ENCODE results near the gene PTPRN2. TPM values are rescaled to one million over a fixed set of nuclear protein-coding genes. Genes with fewer than 3 reads are reported as not detected.

Gene PTPRN2
- polyA plus RNA-seq, 3 donors from 2014 or later, result 1.9 to 3.7 (median 2.2) TPM

DNA sequence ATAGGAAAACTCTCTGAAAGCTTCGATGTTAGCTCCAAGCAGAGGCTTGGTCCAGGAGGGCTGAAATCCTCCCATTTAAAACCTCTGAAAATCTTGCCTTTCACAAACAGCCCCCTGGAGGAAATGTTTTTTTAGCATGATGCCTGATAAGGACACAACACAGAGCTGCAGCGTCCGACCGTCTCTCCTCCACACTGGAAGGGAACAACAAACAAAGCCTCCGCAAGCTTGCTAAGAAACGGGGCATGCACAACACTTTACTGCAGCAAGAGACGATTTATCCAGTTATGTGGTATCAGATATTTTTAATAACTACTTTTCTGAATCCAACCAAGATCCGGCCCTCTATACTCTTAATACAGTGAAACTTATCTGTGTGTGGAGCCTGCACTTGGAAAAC lies 182.3 kb downstream of the PTPRN2 start:
- Mint-ChIP-seq H3K4me1 (no peaks in the 10 kb centered on the region), H3K4me3 (no peak overlapping the region), H3K27me3 (ENCODE audit: low read depth in 3 of 3) (peaks cover 0 to under 1% (median 0%) of the 10 kb centered on the region in 3 donors), H3K27ac (no peak overlapping the region), H3K36me3 (no peaks in the 10 kb centered on the region), H3K9me3 (peaks cover 0 to 2% (median 0%) of the 10 kb centered on the region in 6 donors)
- no peak for DNase-seq

DNA sequence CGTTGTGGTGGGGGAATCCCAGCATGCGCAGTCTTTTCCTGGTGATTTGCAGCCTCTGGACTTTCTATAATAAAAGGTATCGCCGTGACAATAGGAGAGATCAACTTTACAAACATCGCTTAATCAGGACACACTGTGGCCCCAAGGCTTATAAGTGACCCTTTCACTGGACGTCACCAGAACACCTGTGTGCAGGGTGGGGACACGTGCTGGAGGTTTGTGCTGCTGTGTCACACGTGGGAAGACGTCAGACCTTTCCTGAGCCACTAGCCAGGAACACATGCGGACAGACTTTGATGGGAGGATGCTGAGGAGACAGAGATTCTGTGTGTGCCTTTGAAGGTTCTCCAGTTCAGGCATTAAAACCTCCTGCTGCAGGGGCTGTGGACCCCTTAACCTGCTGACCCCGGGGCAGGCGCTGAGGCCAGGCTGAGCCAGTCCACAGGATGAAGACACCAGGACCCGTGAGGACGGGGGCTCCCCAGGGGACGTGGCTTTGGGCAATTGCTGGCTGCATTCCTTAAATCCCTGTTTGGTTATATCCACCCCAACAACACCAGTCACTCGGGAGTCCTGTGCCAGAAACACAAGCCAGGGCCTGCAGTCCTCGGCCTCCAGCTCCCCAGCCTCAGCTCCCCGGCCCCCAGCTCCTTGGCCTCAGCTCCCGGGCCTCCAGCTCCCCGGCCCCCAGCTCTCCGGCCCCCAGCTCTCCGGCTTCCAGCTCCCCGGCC lies 183.4 kb downstream of the PTPRN2 start:
- no peaks in the 10 kb centered on the region for H3K36me3 Mint-ChIP-seq
- peaks cover 0 to 3% (median 0%) of the 10 kb centered on the region in 6 donors for H3K9me3 Mint-ChIP-seq
- peaks cover 0 to 2% (median 2%) of the 10 kb centered on the region in 3 donors for H3K27me3 Mint-ChIP-seq (ENCODE audit: low read depth in 3 of 3)
- H3K4me3 Mint-ChIP-seq, result no peak overlapping the region
- DNase-seq, result no peak
- no peak overlapping the region for H3K27ac Mint-ChIP-seq
- no peaks in the 10 kb centered on the region for H3K4me1 Mint-ChIP-seq

DNA sequence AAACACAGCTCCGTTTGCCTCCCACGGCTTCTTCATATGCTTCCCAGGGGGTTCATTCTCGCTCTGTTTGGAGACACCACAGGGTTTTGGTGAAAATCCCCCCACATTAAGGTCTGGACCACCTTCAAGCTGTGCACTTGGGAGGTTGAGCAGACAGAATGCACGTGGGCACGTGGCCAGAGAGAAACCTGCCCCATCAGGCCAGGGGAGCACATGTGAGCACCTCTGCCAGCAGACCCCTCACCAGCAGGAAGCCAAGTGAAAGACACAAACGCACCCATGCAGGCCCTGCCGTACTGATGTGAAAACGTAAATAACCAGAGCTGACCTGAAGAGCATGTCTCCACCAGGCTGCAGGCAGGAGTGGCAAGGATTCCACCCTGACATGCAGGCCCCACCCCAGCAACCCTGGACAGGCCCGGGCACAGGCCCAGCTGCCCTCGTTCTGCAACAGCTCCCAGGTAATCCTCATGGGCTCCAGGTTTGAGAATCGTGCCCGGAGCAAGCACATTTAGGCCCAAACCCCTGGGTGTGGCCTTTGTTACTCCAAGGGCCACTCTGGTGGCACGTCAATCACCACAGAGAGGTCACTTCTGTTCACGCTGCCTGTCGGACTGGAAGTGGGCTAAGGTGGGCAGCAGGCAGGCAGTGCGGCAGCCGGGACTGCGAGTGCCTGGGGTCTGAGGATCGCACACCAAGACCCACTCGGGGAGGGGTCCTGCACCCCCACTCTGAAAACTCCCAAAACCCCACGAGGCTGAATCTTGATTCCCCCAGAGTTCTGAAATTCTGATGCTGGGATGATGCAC lies 184.4 kb downstream of the PTPRN2 start:
- no peak overlapping the region for H3K4me3 Mint-ChIP-seq
- DNase-seq, result no peak
- H3K9me3 Mint-ChIP-seq, result peaks cover 0 to 4% (median 0%) of the 10 kb centered on the region in 6 donors
- peaks cover 0 to 2% (median 2%) of the 10 kb centered on the region in 3 donors for H3K27me3 Mint-ChIP-seq (ENCODE audit: low read depth in 3 of 3)
- no peak overlapping the region for H3K27ac Mint-ChIP-seq
- H3K4me1 Mint-ChIP-seq, result no peaks in the 10 kb centered on the region
- H3K36me3 Mint-ChIP-seq, result no peaks in the 10 kb centered on the region

DNA sequence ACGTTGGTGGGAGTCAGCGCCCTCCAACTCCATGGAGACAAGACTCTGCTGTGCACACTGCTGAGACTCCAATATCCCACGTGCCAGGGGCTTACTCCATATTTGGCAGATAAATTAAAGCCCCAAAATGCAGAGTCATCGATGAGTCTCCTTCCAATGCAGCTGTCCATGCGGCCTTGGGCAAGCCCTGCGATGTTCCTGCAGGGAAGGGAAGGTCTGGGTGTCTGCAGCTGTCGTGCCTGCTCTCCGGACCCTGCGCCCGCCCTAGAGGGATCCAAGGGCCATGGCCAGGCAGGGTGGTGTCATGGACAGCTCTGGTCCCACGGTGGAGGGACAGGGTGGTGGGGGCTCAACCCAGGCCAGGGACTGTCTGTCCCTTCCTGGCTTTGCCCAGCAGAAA lies 185.2 kb downstream of the PTPRN2 start:
- Mint-ChIP-seq H3K36me3 (no peaks in the 10 kb centered on the region), H3K9me3 (peaks cover 0 to 4% (median 0%) of the 10 kb centered on the region in 6 donors), H3K27me3 (ENCODE audit: low read depth in 3 of 3) (peaks cover 0 to 4% (median 2%) of the 10 kb centered on the region in 3 donors), H3K27ac (no peak overlapping the region), H3K4me1 (no peaks in the 10 kb centered on the region), H3K4me3 (no peak overlapping the region)
- no peak for DNase-seq

DNA sequence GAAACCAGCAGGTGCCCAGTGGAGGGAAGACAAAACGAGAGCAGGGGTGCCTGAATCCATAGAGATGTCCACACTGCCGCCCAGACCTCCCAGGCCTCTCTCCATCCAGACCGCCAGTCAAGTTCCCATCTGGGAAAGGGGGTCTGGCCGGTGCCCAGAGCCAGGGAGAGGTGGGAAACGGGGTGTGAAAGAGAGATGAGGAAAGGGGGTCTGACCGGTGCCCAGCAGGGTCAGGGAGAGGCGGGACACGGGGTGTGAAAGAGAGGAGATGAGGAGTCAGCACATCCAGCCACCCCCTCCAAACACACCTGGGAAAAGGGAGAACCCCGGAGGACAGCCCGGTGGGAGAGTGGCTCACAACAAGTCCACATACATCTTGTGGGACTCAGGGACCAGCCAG lies 185.8 kb downstream of the PTPRN2 start:
- Mint-ChIP-seq H3K36me3 (no peaks in the 10 kb centered on the region), H3K27ac (no peak overlapping the region), H3K4me3 (no peak overlapping the region), H3K27me3 (ENCODE audit: low read depth in 3 of 3) (peaks cover 0 to 4% (median 2%) of the 10 kb centered on the region in 3 donors), H3K4me1 (no peaks in the 10 kb centered on the region), H3K9me3 (peaks cover 0 to 4% (median 0%) of the 10 kb centered on the region in 6 donors)
- DNase-seq, result no peak

DNA sequence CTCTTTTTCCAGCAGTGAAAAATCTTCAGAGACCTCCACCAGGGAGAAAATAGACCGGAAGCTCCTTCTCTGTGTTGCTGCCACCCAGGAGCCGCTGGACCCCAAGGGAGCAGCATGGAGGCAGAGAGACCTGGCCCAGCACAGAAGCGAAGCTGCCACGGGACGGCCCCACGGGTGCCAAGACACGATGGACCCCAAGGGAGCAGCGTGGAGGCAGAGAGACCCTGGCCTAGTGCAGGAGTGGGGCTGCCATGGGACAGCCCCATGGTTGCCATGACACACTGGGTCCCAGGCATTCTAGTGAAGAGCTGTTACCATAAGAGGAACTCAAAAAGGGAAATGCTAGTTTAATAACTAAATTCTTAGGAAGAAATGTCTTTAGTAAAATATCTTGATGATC lies 186.3 kb downstream of the PTPRN2 start:
- peaks cover 0 to 4% (median 0%) of the 10 kb centered on the region in 6 donors for H3K9me3 Mint-ChIP-seq
- no peaks in the 10 kb centered on the region for H3K4me1 Mint-ChIP-seq
- H3K4me3 Mint-ChIP-seq, result no peak overlapping the region
- no peak for DNase-seq
- peaks cover 0 to 5% (median 4%) of the 10 kb centered on the region in 3 donors for H3K27me3 Mint-ChIP-seq (ENCODE audit: low read depth in 3 of 3)
- H3K27ac Mint-ChIP-seq, result no peak overlapping the region
- H3K36me3 Mint-ChIP-seq, result no peaks in the 10 kb centered on the region

DNA sequence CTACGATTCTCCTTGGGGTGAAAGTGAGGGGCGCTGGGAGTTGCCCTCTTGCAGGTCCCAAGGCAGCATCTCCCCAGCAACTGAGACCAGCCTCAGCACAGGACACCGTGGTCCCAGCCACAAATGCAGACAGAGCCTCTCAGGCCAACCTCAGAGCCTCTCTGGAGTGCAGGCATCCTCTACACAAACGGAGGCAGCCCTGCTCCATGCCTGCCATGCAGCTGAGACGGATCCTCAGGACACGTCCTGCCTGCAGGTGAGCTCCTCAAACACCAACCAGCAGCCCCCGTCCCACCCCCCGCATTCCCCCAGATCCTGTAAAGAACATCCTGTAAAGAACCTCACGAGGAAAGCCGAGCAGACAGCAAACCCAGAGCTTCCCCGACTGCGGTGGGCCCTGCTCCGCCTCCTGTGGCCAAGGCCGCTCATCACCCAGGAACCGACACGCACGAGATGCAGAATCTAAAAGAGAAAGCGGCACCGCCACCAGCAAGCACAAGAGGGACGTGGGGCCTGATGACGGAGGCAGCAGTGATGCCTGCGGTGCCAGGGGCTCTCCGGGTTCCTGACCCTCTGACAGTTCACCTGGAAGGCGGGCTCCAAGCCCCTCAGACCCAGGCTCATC lies 186.9 kb downstream of the PTPRN2 start:
- Mint-ChIP-seq H3K9me3 (peaks cover 0 to 4% (median 0%) of the 10 kb centered on the region in 6 donors), H3K4me1 (no peaks in the 10 kb centered on the region), H3K27ac (no peak overlapping the region), H3K27me3 (ENCODE audit: low read depth in 3 of 3) (peaks cover 0 to 5% (median 4%) of the 10 kb centered on the region in 3 donors), H3K4me3 (no peak overlapping the region), H3K36me3 (no peaks in the 10 kb centered on the region)
- DNase-seq, result no peak

DNA sequence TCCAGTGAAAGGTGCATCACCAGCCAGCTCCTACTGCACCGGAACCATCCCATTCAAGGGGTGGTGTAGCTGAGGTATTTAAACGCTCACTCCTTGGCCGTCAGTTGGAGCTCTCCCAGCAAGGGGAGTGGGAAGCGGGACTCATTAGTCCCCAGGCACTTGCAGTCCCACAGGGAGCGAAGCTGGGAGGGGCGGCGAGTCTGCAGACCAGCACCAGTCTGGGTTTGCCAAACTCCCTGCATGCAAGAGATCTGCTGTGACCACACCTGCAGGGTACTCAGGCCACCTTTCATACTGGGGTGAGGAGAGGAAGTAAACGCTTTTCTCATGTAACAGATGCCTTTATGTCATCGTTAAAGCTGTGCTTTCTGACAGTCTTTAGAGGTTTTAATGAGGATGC lies 187.9 kb downstream of the PTPRN2 start:
- Mint-ChIP-seq H3K27ac (no peak overlapping the region), H3K27me3 (ENCODE audit: low read depth in 3 of 3) (peaks cover 0 to 5% (median 4%) of the 10 kb centered on the region in 3 donors), H3K36me3 (no peaks in the 10 kb centered on the region), H3K4me3 (no peak overlapping the region), H3K4me1 (no peaks in the 10 kb centered on the region), H3K9me3 (peaks cover 0 to 4% (median 0%) of the 10 kb centered on the region in 6 donors)
- DNase-seq, result no peak

DNA sequence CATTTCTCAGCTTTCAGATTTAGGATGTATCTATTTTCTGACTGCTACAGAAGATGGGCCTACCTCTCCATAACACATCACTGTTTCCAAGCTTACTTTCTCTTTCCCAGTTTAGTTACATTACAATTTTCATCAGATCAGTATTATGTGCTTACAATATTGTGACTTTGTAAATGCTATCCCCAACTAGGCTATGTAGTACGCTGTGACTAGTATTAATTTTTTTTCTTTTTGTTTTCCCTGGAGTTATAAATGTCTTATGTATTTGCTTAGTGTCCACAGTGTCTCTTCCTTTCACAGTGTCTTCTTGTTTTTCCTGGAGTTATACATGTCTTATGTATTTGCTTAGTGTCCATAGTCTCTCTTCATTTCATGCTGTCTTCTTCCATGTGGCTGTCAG lies 188.9 kb downstream of the PTPRN2 start:
- Mint-ChIP-seq H3K36me3 (no peaks in the 10 kb centered on the region), H3K27ac (no peak overlapping the region), H3K4me1 (no peaks in the 10 kb centered on the region), H3K9me3 (peaks cover 0 to 4% (median 0%) of the 10 kb centered on the region in 6 donors), H3K4me3 (no peak overlapping the region), H3K27me3 (ENCODE audit: low read depth in 3 of 3) (peaks cover 0 to 5% (median 4%) of the 10 kb centered on the region in 3 donors)
- no peak for DNase-seq

DNA sequence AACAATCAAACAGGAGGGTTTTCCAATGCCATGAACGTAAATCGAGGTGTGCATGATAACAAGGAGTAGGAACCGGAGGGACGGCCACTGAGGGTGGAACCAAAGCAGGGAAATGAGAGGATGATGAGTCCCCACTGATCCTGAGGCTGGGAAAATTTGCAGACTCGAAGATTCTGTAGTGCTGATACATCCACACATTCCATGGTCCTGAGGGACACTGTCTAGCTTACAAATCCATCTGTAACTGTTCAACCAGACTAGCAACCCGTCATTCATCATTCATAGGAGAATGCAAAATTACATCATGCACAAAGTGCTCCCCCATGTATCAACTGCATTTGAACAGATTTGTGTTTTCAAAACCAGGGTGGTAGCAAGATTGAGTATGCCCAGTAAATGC lies 189.7 kb downstream of the PTPRN2 start:
- Mint-ChIP-seq H3K4me1 (no peaks in the 10 kb centered on the region), H3K4me3 (no peak overlapping the region), H3K27ac (no peak overlapping the region), H3K9me3 (peaks cover 0 to 4% (median 0%) of the 10 kb centered on the region in 6 donors), H3K27me3 (ENCODE audit: low read depth in 3 of 3) (peaks cover 0 to 5% (median 4%) of the 10 kb centered on the region in 3 donors), H3K36me3 (no peaks in the 10 kb centered on the region)
- DNase-seq, result no peak

DNA sequence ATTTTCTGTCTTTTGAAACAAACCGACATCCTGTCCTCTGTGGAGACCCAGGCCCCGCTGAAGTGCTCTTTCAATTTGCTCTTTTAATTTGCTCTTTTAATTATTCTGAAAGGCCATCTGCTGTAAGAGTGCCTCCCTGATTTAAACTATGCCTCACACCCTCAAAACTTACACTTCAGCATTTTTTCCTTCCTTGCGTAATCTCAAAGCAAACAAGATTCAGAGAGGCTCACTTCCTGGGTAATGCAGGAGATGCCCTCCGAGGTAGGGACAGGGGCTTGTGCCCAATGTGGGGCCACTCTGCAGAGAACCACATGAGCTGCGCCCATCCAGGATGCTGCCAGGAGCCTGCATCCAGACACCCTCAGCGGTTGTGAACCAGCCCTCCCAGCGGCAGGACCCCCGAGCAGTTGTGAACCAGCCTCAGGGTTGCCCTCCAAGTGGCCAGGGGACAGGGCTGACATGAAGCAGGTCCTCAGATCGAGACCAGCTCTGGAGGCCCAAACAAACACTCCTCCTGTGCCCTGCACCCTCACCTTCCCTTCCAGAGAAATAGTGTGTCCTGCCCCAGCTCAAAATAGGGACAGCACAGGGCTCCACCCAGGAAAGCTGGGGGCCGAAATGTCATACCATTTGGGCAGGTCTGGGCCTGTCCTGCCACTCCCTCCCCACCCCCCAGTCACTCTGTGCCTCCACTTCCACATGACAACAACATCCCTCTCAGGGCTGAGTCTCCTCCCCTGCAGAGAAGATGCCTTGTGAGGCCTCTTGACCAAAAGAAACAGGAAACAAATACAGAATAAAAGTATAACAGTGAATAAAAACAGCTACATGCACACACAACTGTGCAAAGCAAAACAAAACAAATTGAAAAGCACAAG lies 190.4 kb downstream of the PTPRN2 start:
- DNase-seq, result no peak
- Mint-ChIP-seq H3K4me3 (no peak overlapping the region), H3K27ac (no peak overlapping the region), H3K4me1 (no peaks in the 10 kb centered on the region), H3K9me3 (peaks cover 0 to 4% (median 0%) of the 10 kb centered on the region in 6 donors), H3K27me3 (ENCODE audit: low read depth in 3 of 3) (peaks cover 0 to 5% (median 4%) of the 10 kb centered on the region in 3 donors), H3K36me3 (no peaks in the 10 kb centered on the region)

DNA sequence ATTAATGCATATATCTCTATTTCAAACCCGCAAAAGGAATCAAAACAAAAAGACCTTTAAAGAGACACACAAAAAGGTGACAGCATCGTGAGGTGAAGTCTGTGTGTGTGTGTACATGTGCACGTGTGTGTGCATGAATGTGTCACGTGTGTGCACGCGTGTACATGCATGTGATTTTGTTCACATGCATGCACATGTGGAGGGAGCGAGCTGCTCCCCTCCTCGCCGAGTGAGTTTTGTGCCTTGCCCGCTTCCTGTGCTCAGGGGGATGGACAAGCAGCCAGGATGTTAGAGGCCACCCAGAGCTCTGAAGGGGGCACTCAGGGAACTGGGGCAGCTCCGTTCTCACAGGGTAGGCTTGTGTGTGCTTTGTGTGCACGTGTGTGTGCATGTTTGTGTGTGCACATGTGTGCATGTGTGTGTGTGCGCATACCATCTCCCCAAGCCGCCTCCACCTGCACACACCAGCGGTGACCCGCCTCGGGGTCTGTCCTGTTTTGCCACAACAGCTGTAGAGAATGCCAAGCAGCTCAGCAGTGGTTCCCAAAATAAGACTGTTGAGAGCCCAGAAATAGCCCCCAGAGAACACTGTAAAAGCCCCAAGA lies 191.2 kb downstream of the PTPRN2 start:
- Mint-ChIP-seq H3K9me3 (peaks cover 0 to 4% (median 0%) of the 10 kb centered on the region in 6 donors), H3K27ac (no peak overlapping the region), H3K4me1 (no peaks in the 10 kb centered on the region), H3K27me3 (ENCODE audit: low read depth in 3 of 3) (peaks cover 0 to 5% (median 4%) of the 10 kb centered on the region in 3 donors), H3K4me3 (no peak overlapping the region), H3K36me3 (no peaks in the 10 kb centered on the region)
- no peak for DNase-seq

DNA sequence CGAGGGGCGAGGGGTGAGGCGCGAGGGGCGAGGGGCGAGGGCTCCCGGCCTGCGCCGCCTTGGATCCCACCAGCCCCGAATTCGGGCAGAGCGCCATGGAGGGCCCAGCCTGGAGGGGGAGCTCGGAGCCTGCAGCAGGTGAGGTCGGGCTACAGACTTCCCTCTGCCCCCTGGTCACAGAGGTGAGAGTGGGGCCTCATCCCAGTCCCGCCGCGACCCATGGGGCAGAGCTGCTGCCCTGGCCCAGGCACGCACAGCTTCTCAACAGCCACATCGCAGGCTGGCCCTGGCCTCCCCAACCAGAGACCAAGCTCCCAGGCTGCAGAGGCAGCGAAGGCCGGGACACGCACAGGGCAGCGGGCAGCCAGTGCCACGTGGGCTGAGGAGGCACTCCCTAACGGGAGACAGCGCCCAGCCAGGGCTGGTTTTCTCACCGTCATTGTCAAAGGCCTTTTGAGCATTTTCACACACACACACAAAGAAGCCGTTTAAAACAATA lies 191.8 kb downstream of the PTPRN2 start:
- peaks cover 0 to 5% (median 4%) of the 10 kb centered on the region in 3 donors for H3K27me3 Mint-ChIP-seq (ENCODE audit: low read depth in 3 of 3)
- H3K4me1 Mint-ChIP-seq, result no peaks in the 10 kb centered on the region
- no peak for DNase-seq
- H3K27ac Mint-ChIP-seq, result no peak overlapping the region
- no peaks in the 10 kb centered on the region for H3K36me3 Mint-ChIP-seq
- peaks cover 0 to 4% (median 0%) of the 10 kb centered on the region in 6 donors for H3K9me3 Mint-ChIP-seq
- no peak overlapping the region for H3K4me3 Mint-ChIP-seq
